ENCODE data around the gene TMED9.

The TMED9 gene

DNA sequence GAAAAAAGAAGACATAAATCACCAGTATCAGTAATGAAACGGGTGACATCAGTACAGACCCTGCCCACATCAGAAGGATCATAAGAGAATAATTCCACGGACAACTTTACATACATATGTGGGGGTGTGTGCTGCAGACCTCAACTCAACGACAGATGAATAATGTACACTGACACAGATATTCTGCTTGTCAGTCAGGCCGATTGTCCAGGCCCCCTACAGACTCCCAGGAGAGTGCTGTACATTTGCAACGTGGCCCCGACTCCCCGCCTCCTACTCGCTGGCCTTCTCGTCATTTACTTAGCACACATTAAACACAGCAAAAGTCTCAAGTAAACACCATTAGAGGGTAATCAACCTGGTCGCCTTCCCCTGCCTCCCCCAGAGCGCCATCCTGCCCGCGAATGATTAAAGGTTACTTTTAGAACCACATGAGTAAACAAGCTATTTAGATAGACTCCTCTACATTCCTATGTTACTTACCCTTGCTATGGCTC lies 3.5 kb upstream of the TMED9 start:
- DNase-seq, result no peak

DNA sequence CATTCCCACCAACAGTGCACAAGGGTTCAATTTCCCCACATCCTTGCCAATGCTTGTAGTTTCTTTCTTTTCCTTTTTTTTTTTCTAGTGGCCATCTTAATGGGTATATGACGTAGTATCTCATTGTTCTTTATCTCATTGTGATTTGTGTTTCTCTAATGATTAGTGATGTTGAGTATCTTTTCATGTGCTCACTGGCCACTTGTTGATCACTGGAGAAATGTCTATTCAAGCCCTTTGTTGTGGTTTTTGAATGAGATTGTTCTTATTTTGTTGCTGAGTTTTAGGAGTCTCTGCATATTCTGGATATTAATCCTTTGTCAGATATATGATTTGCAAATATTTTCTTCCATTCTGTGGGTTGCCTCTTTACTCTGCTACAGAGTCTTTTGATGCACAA lies 1.6 kb upstream of the TMED9 start:
- DNase-seq, result no peak

DNA sequence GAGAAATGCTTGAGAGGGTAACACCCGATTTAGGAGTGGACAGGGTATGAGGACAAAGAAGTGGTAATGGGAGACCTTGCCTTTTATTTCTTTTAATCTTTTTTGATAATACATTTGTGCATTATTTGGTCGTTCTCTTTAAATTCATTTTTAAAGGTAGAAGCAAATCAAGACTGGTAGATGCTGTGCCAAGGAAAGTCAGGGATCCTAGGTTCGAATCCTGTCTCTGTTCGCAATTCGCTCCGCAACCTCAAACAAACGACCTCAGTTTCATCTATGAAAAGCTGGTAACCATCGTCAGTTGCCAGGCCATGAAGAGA lies 353 bp upstream of the TMED9 start:
- DNase-seq, result no peak

DNA sequence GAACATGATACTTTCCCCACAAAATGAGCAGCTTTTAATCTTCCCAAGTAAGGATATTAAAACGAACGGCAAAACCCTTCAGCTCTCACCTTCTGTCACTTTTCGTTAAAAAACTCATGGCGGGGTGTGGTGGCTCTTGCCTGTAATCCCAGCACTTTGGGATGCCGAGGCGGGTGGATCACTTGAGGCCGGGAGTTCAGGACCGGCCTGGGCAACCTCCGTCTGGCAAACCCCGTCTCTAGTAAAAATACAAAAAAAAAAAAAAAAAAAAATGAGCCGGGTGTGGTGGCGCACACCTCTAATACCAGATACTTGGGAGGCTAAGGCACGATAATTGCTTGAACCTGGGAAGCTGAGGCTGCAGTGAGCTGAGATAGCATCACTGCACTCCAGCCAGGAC lies 902 bp downstream of the TMED9 start:
- DNase-seq, result no peak

DNA sequence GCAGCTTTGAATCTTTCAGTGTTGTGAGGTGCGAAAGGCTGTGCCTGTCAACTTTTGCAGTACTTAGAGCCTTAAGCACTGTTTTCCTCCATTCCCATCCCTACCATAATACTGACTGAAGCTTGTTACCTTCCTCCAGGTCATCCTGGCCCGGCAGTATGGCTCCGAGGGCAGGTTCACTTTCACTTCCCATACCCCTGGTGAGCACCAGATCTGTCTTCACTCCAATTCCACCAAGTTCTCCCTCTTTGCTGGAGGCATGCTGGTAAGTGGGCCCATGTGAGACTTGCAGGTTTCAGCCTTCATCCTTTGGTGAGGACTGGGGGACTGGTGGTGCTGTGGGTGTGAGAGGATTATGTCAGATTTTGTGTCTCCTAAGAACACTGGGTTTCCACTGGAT lies 1.5 kb downstream of the TMED9 start:
- DNase-seq, result no peak

DNA sequence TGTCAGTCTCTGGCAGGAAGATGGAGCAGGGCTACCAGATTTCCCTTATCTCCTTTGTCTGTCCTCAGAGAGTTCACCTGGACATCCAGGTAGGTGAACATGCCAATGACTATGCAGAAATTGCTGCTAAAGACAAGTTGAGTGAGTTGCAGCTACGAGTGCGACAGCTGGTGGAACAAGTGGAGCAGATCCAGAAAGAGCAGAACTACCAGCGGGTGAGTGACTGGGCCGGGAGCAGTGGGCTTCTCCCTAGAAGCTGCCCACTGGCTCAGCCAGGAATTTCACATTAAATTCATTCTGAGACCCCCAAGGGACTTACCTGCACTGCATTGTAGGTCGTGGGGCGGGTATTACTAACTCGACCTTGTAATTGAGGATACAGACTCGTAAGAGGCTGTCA lies 2.1 kb downstream of the TMED9 start:
- no peak for DNase-seq

DNA sequence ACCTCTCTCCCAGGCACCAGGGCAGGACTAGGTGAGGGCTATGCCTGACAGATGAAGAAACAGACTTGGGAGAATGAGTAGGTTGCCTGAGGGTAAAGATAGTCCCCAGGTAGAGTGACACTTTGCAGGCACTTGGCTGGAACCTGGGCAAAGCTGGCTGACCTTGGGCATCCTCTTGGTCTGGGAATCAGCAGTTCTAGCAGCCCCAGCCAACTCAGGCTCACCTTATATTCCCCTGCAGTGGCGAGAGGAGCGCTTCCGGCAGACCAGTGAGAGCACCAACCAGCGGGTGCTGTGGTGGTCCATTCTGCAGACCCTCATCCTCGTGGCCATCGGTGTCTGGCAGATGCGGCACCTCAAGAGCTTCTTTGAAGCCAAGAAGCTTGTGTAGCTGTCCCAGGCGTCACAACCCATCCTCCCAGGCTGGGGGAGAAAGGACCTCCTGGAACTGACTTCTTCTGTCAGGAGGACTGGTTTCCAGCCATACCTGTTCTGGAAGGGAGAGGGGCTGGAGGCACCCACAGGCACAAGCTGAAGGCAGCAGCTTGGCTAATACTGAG lies 3.1 kb downstream of the TMED9 start:
- DNase-seq, result no peak

DNA sequence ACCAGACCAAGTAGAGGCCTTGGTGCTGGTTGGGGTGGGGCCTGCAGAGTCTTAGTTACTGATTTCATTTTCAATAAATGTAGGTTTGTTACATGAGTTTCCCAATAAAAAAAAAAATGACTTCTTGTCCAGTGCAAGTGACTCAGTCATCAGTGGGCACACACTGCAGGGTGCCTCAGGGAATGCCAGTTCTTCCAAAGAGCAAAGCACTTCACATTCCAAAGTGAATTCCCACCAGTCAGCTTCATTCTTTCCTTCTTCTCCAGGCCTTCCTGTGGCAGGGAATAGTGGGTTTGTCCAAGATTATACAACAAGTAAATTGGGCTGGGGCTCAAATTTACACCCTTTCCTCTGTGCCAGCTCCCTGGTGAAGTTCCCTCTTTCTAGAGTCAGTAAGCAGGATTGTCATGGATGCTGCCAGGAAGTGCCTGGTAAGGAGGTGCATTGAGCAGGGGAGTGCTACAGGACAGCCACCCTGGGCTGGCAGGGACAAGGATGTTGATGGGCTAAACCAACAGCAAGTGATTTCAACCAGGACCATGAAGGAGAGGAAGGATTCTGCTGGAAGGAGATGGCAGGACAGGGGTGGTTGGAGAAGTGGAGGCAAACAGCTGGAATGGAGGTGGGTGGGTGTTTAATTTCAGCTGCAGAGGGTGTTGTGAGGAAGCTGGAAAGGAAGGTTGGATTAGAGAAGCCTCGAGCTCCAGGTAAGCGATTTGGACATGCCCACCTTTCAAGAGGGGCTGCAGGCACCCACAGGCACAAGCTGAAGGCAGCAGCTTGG lies 4.2 kb downstream of the TMED9 start:
- no peak for DNase-seq

DNA sequence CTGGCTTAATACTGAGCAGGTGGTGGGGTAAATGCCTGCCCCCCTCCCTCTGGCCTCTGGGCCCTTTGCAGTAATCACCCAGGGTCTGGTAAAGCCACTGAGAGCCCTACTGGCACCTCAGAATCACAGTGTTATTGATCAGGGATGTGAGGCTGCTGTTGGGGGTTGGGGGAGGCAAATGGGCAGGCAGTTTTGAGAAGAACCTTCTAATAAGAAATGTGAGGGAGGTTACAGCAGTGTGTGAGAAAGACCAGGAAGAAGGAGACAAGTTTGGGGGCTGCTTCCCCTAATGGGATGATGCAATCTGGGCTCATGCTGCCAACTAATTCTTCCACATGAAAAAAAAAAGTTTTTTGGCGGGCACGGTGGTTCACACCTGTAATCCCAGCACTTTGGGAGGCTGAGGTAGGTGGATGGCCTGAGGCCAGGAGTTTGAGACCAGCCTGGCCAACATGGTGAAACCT lies 4.8 kb downstream of the TMED9 start:
- no peak for DNase-seq

DNA sequence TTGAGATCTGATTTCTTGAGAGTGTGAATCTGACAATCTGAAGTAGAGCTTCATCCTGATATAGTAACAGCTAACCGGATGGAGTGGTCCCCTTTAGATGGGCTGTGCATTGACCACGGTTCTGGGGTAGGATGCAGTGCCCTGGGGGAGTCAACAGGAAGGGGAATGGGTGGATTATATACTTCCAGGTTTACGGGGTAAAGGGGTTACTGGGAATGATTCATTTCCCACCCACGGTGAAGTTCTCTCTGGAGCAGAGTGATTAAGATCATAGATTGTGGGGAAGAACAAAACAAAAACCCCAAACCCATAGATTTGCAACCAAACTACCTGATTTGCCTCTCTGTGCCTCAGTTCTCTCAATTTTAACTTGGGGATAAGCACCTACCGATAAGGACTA lies 6.5 kb downstream of the TMED9 start:
- DNase-seq, result no peak

DNA sequence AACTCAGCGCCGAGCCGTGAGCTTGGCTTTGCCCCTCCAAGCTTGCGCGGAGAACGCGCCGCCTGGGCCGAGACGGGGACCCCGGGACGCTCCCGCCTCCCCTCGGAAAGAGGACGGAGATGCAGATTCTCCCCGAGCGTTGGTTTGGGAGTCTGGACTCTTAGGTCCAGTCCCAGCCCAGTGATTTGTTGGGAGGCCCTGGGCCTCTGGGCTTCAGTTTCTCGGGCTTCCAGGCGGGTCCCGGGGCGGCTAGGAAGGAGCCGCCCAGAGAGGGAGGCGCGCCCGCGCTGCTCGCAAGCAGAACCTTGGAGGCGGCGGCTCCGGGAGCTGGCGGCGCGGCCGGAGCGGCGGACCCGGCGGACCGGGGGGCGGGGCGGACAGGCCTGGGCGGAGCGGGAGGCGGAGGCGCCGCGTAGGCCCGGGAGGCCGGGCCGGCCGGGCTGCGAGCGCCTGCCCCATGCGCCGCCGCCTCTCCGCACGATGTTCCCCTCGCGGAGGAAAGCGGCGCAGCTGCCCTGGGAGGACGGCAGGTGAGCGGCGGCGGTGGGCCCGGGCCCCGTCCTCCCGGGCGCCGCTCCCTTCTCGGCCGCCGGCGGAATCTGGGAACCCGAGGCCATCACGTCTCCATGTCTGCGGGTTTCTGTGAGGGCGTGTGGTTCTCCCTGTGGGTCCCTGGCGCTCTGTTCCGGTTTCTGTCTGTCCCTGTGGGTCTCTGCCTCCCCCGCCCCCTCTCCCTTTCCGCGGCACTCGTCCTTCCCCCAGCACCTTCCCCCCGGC lies 7.9 kb downstream of the TMED9 start, which contains the start of gene B4GALT7:
TSS of gene B4GALT7 (plus strand) at position 402 of the 777 bp plus-strand sequence. CDS start at position 481, 79 bp downstream.
- peak; percentile 80 to 83 for DNase-seq

DNA sequence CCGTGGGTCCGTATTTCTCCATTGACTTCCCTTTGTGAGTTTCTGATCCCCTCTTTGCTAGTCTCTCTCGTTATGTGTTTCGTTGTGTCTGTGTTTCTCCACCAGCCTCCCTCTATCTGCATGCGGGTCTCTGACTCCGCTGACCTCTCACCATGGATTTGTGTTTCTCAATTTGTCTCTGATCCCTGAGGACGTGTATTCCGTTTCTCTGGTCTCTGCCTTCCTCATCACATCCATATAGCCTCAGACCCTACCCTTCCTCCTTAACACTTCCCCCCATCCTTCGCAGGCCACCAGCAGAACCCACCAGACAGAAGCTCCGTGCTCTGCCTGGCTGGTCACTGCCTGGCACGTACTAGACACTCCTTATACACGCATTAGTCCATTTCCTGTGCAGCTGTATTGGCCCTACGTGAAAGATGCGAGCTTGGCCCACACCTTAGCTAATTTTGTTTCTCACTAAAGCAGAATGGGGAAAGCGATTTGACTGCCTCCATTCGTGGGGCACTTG lies 8.6 kb downstream of the TMED9 start:
- no peak for DNase-seq

DNA sequence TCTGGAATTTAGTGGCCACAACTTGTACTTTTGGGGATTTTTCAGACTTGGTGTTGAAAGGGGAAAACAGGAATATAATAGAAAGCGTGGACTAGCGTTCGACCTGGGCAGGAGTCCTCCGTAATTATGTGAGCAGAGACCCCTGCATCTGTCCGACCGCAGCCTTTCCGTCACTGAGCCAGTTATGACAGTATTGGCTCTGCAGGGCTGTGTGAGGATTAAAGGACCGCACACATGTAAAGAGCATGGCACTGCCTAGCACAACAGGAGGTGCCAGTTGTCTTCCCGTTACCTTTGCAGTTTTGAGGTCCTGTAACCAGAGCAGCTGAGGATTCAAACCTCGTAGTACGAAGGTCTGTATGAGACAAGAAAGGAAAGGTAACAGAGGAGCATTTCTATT lies 9.1 kb downstream of the TMED9 start:
- DNase-seq, result no peak

DNA sequence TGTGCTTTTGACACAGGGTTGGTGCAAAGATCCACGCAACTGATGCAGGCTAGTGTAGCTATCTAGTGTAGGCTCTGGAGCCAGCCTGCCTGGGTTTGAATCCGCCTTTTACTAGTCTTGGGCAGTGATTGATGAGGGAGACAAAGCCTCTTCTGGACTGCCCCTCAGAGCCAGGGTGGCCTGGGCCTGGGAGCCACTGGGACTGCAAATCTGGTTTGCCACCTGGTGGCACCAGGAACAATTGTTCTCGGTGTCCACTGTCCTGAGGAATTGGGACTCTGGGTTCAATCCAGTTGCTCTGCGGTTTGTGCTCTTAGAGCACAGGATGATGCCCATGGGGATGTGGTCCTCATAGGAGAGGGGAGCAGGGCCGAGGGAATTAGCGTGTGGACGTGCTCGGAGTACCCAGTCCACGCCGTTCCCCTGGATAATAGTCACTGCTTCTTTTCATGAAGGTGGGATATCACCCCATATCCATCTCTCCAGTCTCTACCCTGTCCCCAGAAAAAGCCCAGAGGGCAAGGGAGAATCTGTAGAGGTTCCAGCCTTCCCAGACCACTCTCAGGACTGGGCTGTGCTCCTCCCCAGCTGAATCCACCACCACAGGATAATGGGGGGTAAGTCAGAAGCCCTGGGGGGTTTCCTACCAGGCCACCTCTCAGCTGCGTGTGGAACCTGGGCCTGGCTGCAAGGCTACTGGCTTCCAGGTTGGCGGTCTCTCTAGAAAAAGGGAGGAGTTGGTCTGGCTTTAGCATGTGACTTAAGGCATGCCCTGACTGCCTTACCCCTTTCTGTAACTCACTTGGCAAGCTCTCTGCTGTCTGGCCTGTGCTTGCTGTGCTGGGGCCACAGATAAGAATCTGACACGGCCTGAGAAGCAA lies 9.8 kb downstream of the TMED9 start:
- DNase-seq, result no peak

DNA sequence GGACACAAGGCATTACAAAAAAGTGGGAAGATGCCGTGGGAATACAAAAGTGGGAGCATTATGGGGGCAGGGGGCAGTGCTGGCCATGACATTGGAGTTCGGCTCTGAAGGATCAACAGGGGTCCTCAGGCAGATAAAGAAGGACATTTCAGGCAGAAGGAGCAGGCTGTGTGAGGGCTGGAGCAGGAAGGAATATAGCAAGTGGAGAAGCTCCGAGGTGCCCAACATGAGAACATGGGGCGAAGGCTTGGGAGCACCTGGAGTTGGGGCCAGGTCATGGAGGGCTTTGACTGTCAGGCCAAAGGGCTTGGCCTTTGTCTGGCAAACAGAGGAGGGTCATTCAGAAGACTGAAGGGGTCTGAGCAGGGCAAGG lies 10.4 kb downstream of the TMED9 start:
- no peak for DNase-seq

DNA sequence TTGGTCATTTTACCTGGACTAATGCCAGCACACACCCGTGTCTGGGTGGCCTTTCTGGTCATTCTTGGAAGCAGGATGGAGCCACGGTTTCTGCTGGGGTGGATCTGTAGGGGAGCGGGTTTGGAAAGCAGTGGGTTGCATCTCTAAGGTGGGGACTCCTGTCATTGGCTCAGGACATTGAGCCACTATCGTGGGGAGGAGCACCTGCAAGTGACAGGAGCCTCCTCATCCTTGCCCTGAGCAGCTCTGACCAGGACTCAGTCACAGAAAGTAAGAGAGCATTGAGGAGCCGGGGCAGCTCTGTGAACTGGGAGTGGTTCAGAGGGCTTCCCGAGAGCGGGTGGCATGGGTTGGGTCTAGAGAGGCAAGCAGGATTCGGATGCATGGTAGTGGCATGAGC lies 11.6 kb downstream of the TMED9 start:
- DNase-seq, result no peak

DNA sequence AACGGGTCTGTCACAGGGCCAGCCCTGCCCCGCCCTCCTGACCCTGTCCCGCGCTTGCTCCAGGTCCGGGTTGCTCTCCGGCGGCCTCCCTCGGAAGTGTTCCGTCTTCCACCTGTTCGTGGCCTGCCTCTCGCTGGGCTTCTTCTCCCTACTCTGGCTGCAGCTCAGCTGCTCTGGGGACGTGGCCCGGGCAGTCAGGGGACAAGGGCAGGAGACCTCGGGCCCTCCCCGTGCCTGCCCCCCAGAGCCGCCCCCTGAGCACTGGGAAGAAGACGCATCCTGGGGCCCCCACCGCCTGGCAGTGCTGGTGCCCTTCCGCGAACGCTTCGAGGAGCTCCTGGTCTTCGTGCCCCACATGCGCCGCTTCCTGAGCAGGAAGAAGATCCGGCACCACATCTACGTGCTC lies 12.1 kb downstream of the TMED9 start:
- no peak for DNase-seq

DNA sequence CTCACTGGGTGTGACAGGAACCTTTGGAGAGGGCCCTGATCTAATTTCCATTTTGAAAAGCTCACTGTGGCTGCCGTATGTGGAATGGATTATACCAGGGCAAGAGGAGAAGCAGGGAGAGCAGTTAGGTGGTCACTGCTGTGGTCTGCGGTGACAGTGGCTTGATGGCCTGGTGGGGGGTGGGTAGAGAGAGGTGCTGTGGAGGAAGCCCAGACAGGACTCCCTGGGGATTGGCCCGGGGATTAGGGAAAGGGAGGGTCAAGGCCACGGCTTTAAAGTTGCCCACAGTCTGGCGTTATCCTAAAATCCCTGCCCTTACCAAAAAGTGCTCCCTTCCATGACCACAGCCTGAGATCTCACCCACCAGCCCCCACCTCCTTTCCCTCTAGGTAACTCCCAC lies 12.7 kb downstream of the TMED9 start:
- DNase-seq, result no peak

DNA sequence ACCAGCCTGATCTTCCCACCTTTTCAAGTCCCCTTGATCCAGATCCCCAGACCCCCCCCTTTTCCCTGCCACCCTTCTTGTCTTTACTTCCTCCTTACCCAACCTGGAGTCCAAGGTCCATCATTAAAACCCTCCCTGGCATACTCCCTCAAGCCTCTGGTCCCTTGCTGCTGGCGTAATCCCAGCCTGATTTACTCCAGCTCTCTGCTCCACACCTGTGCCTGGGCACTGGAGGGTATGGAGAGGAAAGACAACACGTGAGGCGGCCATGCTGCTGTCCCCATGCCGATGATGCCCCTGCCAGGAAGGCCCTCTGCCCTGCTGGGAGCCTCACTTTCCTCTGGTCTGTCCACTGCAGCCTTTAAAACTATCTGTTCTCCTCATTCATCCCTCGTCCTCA lies 13.1 kb downstream of the TMED9 start:
- no peak for DNase-seq

DNA sequence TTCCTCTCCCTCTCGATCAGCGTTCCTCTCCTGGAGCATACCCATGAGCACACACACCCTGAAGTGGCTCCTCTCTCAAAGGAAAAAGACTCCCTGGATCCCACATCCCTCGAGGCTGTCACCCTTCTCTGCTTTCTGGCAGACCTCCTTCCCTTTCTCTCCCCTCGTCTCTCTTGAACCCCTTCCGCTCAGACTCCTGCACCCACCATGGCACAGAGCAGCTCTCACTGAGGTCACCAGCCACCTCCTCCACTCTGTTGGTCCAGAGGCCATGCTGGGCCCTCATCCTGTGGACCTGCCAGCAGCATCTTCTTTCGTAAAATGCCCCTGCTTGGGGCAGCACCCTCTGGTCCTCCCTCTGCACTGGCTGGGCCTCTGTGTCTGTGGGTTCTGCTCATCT lies 13.7 kb downstream of the TMED9 start:
- DNase-seq, result no peak

DNA sequence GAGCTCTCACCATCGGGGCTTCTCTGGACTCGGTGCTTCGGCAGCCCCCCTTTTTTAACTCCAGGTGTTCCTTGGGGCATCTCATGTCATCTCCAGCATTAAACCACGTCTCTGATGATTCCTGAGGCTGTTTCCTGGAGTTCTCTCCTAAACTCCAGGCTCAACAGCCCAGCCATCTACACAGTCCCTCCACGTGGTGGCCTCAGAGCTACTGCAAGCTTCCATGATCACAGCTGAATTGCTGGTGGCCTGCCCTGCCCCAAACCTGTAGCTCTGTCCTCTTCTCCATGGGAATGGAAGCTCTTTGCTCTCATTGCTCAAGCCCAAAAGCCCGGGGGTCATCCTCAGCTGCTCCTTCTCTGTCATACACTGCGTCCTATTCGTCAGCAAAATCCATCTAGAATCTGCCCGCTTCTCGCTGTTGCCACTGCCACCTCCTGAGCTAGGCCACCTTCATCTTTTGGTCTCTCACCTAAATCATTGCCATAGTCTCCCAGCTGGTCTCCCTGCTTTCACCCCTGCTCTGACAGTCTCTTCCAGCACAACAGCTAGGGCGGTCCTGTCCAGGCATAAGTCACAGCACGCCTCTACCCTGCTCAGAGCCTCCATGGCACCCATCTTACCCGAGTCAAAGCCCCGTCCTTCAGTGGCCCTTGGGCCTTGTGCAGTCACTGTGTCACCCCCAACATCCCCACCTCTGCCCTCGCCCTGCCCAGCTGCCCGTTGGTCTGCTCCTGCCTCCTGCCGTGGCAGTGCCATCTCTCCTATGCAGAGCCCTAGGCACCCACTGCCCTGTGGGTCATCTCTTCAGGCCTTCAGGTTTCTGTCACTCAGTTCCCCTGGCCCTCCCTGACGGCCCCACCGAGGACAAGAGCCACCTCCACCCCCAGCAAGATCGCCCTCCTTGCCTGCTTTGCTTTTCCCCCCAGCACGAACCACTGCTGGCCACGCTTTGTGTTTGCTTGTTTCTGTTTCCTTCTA lies 14.4 kb downstream of the TMED9 start:
- DNase-seq, result no peak

DNA sequence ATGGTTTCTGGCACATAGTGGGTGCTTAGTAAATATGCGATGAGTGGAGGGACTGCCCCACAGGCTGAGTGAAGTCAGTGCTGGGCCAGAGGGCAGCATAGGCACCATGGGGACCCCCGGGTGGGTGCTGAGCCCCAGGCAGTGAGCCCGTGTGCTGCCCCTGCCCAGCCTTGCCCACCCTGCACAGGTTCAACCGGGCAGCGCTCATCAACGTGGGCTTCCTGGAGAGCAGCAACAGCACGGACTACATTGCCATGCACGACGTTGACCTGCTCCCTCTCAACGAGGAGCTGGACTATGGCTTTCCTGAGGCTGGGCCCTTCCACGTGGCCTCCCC lies 15.1 kb downstream of the TMED9 start:
- no peak for DNase-seq

Measured in activated CD4-positive, alpha-beta T cell treated with anti-CD3 and anti-CD28 coated beads, Interleukin-2, amount 50 U/mL, for 4 hours (primary cell).